ENCODE measurements around the gene SHROOM4.

DNA sequence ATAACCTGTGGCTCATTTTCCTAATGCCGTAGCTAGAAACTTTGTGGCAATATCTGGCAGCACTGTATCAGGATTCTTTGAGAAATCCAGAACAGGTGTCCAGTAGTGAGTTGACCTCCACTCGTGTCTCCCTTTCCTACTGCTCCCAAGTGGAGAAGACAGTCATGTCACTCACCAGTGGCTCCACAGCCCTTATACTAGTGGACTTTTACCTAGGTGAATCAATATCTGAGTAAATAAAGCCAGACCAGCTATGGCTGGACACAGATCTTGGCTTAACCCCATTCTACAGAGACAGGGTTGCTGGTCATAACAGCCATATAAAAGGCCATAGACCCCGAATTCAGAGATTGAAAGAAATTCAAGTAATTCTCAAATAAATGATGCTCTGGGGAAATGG is 46.5 kb upstream of the SHROOM4 start:
- TF ChIP-seq, protein P1, sequence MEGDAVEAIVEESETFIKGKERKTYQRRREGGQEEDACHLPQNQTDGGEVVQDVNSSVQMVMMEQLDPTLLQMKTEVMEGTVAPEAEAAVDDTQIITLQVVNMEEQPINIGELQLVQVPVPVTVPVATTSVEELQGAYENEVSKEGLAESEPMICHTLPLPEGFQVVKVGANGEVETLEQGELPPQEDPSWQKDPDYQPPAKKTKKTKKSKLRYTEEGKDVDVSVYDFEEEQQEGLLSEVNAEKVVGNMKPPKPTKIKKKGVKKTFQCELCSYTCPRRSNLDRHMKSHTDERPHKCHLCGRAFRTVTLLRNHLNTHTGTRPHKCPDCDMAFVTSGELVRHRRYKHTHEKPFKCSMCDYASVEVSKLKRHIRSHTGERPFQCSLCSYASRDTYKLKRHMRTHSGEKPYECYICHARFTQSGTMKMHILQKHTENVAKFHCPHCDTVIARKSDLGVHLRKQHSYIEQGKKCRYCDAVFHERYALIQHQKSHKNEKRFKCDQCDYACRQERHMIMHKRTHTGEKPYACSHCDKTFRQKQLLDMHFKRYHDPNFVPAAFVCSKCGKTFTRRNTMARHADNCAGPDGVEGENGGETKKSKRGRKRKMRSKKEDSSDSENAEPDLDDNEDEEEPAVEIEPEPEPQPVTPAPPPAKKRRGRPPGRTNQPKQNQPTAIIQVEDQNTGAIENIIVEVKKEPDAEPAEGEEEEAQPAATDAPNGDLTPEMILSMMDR (IDR thresholded peaks at IDR 0.05): no peak
- no peak for TF ChIP-seq POLR2A (IDR thresholded peaks at IDR 0.05)
